SK-N-SH (cell line): ENCODE results near the gene SH3GLB2. TPM values are rescaled to one million over a fixed set of nuclear protein-coding genes. Genes with fewer than 3 reads are reported as not detected.

ENCODE experiments used
- CTCF ChIA-PET: fragments of 300-600, 350-600 bp; formaldehyde crosslinking; extraction: SDS; loops from one replicate; lab custom pipeline; 2021; lab: Yijun Ruan, JAX
- POLR2A ChIA-PET: fragments of 350-600 bp; sonication (Branson Sonifier 250); formaldehyde crosslinking; extraction: SDS; loops from one replicate; lab custom pipeline; 2020; ENCODE audit warnings: antibody characterized with exemption, inconsistent platforms; lab: Yijun Ruan, JAX
- DNase-seq: peaks from one replicate; pipeline ENCODE4 v3.0.0; 2012
- H2AFZ ChIP-seq: fragments of 200-600 bp; sonication (generic); 2 replicates; pipeline ENCODE4 v1.8.1; 2016; ENCODE audit warnings: antibody characterized with exemption, mild to moderate bottlenecking, low read depth
- H3F3A ChIP-seq: fragments of 200-600 bp; sonication (generic); replicated peaks from 2 replicates; pipeline ENCODE3; 2016; ENCODE audit warnings: antibody characterized with exemption, mild to moderate bottlenecking; ENCODE audit not compliant: insufficient read depth
- H3K27ac ChIP-seq, 2 experiments: fragments of 200-500 bp in 1 of 2; fragments of 200-600 bp in 1 of 2; sonication (Bioruptor generic) in 1 of 2; sonication (generic), shearing (Covaris generic) in 1 of 2; 2 replicates each; pipeline versions ENCODE4 v1.5.1 to v1.6.1; 2014 to 2016; ENCODE audit warnings: low read depth in 2 of 2, inconsistent platforms in 1 of 2, low read length in 1 of 2, mild to moderate bottlenecking in 1 of 2, mixed read lengths in 1 of 2
- H3K27me3 ChIP-seq: fragments of 200-600 bp; sonication (generic), shearing (Covaris generic); 2 replicates; pipeline ENCODE4 v1.6.1; 2016; ENCODE audit warnings: mixed run types; ENCODE audit not compliant: insufficient read depth
- H3K36me3 ChIP-seq, 2 experiments: fragments of 200-500 bp in 1 of 2; fragments of 200-600 bp in 1 of 2; sonication (Bioruptor generic) in 1 of 2; sonication (generic) in 1 of 2; replicated peaks in 1 of 2; 2 replicates each; pipeline versions ENCODE3 to v1.5.1; 2014 to 2016; ENCODE audit warnings: low read length in 1 of 2, mild to moderate bottlenecking in 1 of 2; ENCODE audit not compliant: insufficient read depth in 2 of 2, control insufficient read depth in 1 of 2
- H3K4me1 ChIP-seq, 2 experiments: fragments of 200-500 bp in 1 of 2; fragments of 200-600 bp in 1 of 2; sonication (Bioruptor generic) in 1 of 2; sonication (generic), shearing (Covaris generic) in 1 of 2; 2 replicates each; pipeline versions ENCODE4 v1.5.1 to v1.6.1; 2014 to 2016; ENCODE audit warnings: low read depth in 1 of 2, low read length in 1 of 2, mixed run types in 1 of 2; ENCODE audit not compliant: insufficient read depth in 2 of 2, control insufficient read depth in 1 of 2
- H3K4me2 ChIP-seq: fragments of 200-600 bp; sonication (generic), shearing (Covaris generic); 2 replicates; pipeline ENCODE4 v1.6.1; 2017; ENCODE audit warnings: mixed run types
- H3K4me3 ChIP-seq, 2 experiments: fragments of 200-500 bp in 1 of 2; fragments of 200-600 bp in 1 of 2; sonication (Bioruptor generic) in 1 of 2; sonication (generic), shearing (Covaris generic) in 1 of 2; 2 replicates each; pipeline versions ENCODE4 v1.5.1 to v1.8.1; 2014 to 2016; ENCODE audit warnings: low read depth in 2 of 2, inconsistent platforms in 1 of 2, low read length in 1 of 2, mild to moderate bottlenecking in 1 of 2, mixed read lengths in 1 of 2, moderate library complexity in 1 of 2
- H3K79me2 ChIP-seq: fragments of 200-600 bp; sonication (generic); 2 replicates; pipeline ENCODE4 v1.8.1; 2017; ENCODE audit warnings: mild to moderate bottlenecking; ENCODE audit not compliant: insufficient read depth
- H3K9ac ChIP-seq: fragments of 200-600 bp; sonication (generic); 2 replicates; pipeline ENCODE4 v1.6.1; 2017; ENCODE audit warnings: mixed run types
- H3K9me2 ChIP-seq: fragments of 200-600 bp; sonication (generic); 2 replicates; pipeline ENCODE4 v1.6.1; 2017; ENCODE audit warnings: mixed run types
- H3K9me3 ChIP-seq: fragments of 200-600 bp; sonication (generic); 2 replicates; pipeline ENCODE4 v1.6.1; 2017; ENCODE audit warnings: mixed run types, mild to moderate bottlenecking, moderate library complexity
- H4K20me1 ChIP-seq: fragments of 200-600 bp; sonication (generic); 2 replicates; pipeline ENCODE4 v1.6.1; 2017; ENCODE audit warnings: mild to moderate bottlenecking, mixed run types; ENCODE audit not compliant: insufficient read depth
- CHD2 ChIP-seq: fragments of 150-350 bp; IDR thresholded peaks from 2 replicates; pipeline ENCODE4 v1.6.1; 2018; ENCODE audit warnings: low read length; ENCODE audit not compliant: partially characterized antibody
- CTCF ChIP-seq: fragments of 200-600 bp; sonication (generic); IDR thresholded peaks from 2 replicates; pipeline ENCODE4 v1.6.1; 2017; ENCODE audit warnings: antibody characterized with exemption, mild to moderate bottlenecking, moderate library complexity
- ELF1 ChIP-seq: IDR thresholded peaks from 2 replicates; pipeline ENCODE4 v1.4.0; 2012
- FOSL2 ChIP-seq: IDR thresholded peaks from 2 replicates; pipeline ENCODE4 v1.4.0; 2012; ENCODE audit warnings: low read depth, mild to moderate bottlenecking, moderate library complexity, borderline replicate concordance
- FOXM1 ChIP-seq: IDR thresholded peaks from 2 replicates; pipeline ENCODE4 v1.4.0; 2012; ENCODE audit warnings: low read depth, mild to moderate bottlenecking
- MEF2A ChIP-seq: IDR thresholded peaks from 2 replicates; pipeline ENCODE4 v1.4.0; 2012; ENCODE audit warnings: low read depth, borderline replicate concordance
- MXI1 ChIP-seq: IDR thresholded peaks from 2 replicates; pipeline ENCODE4 v1.6.1; 2012; ENCODE audit warnings: mild to moderate bottlenecking, low read depth, low read length, improper control_type of control experiment
- NFIC ChIP-seq: IDR thresholded peaks from 2 replicates; pipeline ENCODE4 v1.4.0; 2012; ENCODE audit warnings: borderline replicate concordance
- NRF1 ChIP-seq: IDR thresholded peaks from 2 replicates; pipeline ENCODE4 v1.6.1; 2012; ENCODE audit warnings: low read depth, mild to moderate bottlenecking, low read length
- RAD21 ChIP-seq: IDR thresholded peaks from 2 replicates; pipeline ENCODE4 v1.6.1; 2012; ENCODE audit warnings: mild to moderate bottlenecking, low read length
- RCOR1 ChIP-seq: fragments of 150-350 bp; IDR thresholded peaks from 2 replicates; pipeline ENCODE4 v1.6.1; 2017; ENCODE audit warnings: antibody characterized with exemption, low read length
- REST ChIP-seq: IDR thresholded peaks from 2 replicates; pipeline ENCODE4 v1.6.1; 2012; ENCODE audit warnings: mild to moderate bottlenecking, low read depth, low read length, moderate library complexity
- TAF1 ChIP-seq: IDR thresholded peaks from 2 replicates; pipeline ENCODE4 v1.6.1; 2012; ENCODE audit warnings: low read depth, mild to moderate bottlenecking, low read length, moderate library complexity, borderline replicate concordance
- USF2 ChIP-seq: fragments of 150-350 bp; IDR thresholded peaks from 2 replicates; pipeline ENCODE4 v1.6.1; 2017; ENCODE audit warnings: antibody characterized with exemption, low read length, low read depth, borderline replicate concordance
- ZBTB33 ChIP-seq: IDR thresholded peaks from 2 replicates; pipeline ENCODE4 v1.4.0; 2012; ENCODE audit warnings: low read depth, borderline replicate concordance
- WGBS: methylation state at CpG from one replicate; pipeline ENCODE4 v1.1.6; 2017; ENCODE audit warnings: low lambda C conversion rate; 5-methylcytosine and 5-hydroxymethylcytosine counted together
- polyA plus RNA-seq, 3 experiments: library from polyadenylated mRNA; depleted of rRNA; stranded (reverse); fragments of >200 nt; gene quantifications; 2 replicates each; pipeline ENCODE4 v1.2.3, GENCODE V29; 2012

SH3GLB2 gene
- polyA plus RNA-seq, 1 of the 3 experiments (the other 2 are of a cell fraction) = 94.4 TPM

- 91% methylated on average over 8 of the region's 8 CpGs for WGBS
- ChIA-PET POLR2A (interaction anchor here (1.2 kb wide), 1 partner anchor 25 kb away, joined by 3 read pairs; no protein-coding TSS in a partner anchor), CTCF (no interaction called here)
Observed at GRCh38 chr9:129073404-129073803, 45.3 kb upstream of the SH3GLB2 start.

More at GRCh38 chr9:129073404-129073803, 45.3 kb upstream of the SH3GLB2 start:
- no peaks in the 10 kb centered on the region for H3K9me2 ChIP-seq
- no peak for DNase-seq
- H4K20me1 ChIP-seq = no peaks in the 10 kb centered on the region
- no peak overlapping the region for H3K4me3 ChIP-seq
- H3K36me3 ChIP-seq = peaks cover 0 to 6% of the 10 kb centered on the region in 2 experiments
- H2AFZ ChIP-seq = no peak overlapping the region
- no peaks in the 10 kb centered on the region for H3K27me3 ChIP-seq
- H3K9ac ChIP-seq = no peak overlapping the region
- peaks cover 2% of the 10 kb centered on the region for H3F3A ChIP-seq
- H3K4me2 ChIP-seq = no peak overlapping the region
- no peaks in the 10 kb centered on the region for H3K79me2 ChIP-seq
- TF ChIP-seq NRF1 = no peak
- no peak for TF ChIP-seq RAD21
- TF ChIP-seq USF2 = no peak
- no peak for TF ChIP-seq MEF2A
- no peak for TF ChIP-seq TAF1
- TF ChIP-seq FOXM1 = no peak
- TF ChIP-seq NFIC = no peak
- TF ChIP-seq MXI1 = no peak
- TF ChIP-seq REST = no peak
- TF ChIP-seq ZBTB33 = no peak
- no peak for TF ChIP-seq CHD2
- no peak for TF ChIP-seq ELF1
- no peak for TF ChIP-seq CTCF
- no peak for TF ChIP-seq RCOR1
- TF ChIP-seq FOSL2 = no peak
- H3K9me3 ChIP-seq = no peaks in the 10 kb centered on the region
- peaks cover 0 to 17% of the 10 kb centered on the region in 2 experiments; a peak in 1 of 4 replicates for H3K4me1 ChIP-seq
- H3K27ac ChIP-seq = no peak overlapping the region
